GM23338 (cell line): ENCODE results near the gene SLC35B1. TPM values are rescaled to one million over a fixed set of nuclear protein-coding genes. Genes with fewer than 3 reads are reported as not detected.

Experiments used
- ATAC-seq: fragments of 200-7000 bp; cut with Tn5 transposase; 3 replicates; pipeline ENCODE4 v1.9.1; 2020
- DNase-seq: peaks from one replicate; pipeline ENCODE4 v3.0.0-alpha.2; 2015; ENCODE audit warnings: low spot score
- H2AFZ ChIP-seq: fragments of 200-600 bp; sonication (generic); 2 replicates; pipeline ENCODE4 v1.8.0; 2016; ENCODE audit warnings: antibody characterized with exemption, mild to moderate bottlenecking, moderate library complexity
- H3F3A ChIP-seq: fragments of 200-600 bp; sonication (generic); replicated peaks from 2 replicates; pipeline ENCODE4 v1.8.0; 2017; ENCODE audit warnings: antibody characterized with exemption, mixed run types, low read depth
- H3K27ac ChIP-seq: fragments of 200-600 bp; sonication (generic); 2 replicates; pipeline ENCODE4 v1.6.1; 2016; ENCODE audit warnings: low read depth
- H3K27me3 ChIP-seq: fragments of 200-600 bp; sonication (generic); 2 replicates; pipeline ENCODE4 v1.8.0; 2016; ENCODE audit warnings: mild to moderate bottlenecking, mixed run types, moderate library complexity; ENCODE audit not compliant: insufficient read depth
- H3K36me3 ChIP-seq: fragments of 200-600 bp; sonication (generic); 2 replicates; pipeline ENCODE4 v1.8.0; 2016; ENCODE audit warnings: mild to moderate bottlenecking; ENCODE audit not compliant: insufficient read depth
- H3K4me1 ChIP-seq: fragments of 200-600 bp; sonication (generic); 2 replicates; pipeline ENCODE4 v1.8.0; 2016; ENCODE audit warnings: mild to moderate bottlenecking, moderate library complexity; ENCODE audit not compliant: insufficient read depth
- H3K4me2 ChIP-seq: fragments of 200-600 bp; sonication (generic); 2 replicates; pipeline ENCODE4 v1.7.1; 2017; ENCODE audit warnings: mixed run types
- H3K4me3 ChIP-seq: fragments of 200-600 bp; sonication (generic); 2 replicates; pipeline ENCODE4 v1.6.1; 2016; ENCODE audit warnings: mixed run types
- H3K79me2 ChIP-seq: fragments of 200-600 bp; sonication (generic); replicated peaks from 2 replicates; pipeline ENCODE4 v1.8.0; 2017; ENCODE audit warnings: mild to moderate bottlenecking; ENCODE audit not compliant: insufficient read depth
- H3K9me2 ChIP-seq: fragments of 200-600 bp; sonication (generic); 2 replicates; pipeline ENCODE4 v1.8.0; 2017; ENCODE audit not compliant: insufficient read depth
- H4K20me1 ChIP-seq: fragments of 200-600 bp; sonication (generic); replicated peaks from 2 replicates; pipeline ENCODE4 v1.8.0; 2017; ENCODE audit warnings: mild to moderate bottlenecking; ENCODE audit not compliant: insufficient read depth
- H3K27ac Mint-ChIP-seq: 2 replicates; pipeline ENCODE4 v1.8.0; 2020; ENCODE audit warnings: inconsistent platforms, mild to moderate bottlenecking, moderate library complexity, mixed read lengths
- H3K27me3 Mint-ChIP-seq: 3 replicates; pipeline ENCODE4 v1.8.0; 2022; ENCODE audit warnings: low read depth, mild to moderate bottlenecking, moderate library complexity, mixed read lengths, inconsistent platforms; ENCODE audit not compliant: insufficient read depth, poor library complexity
- H3K36me3 Mint-ChIP-seq: 3 replicates; pipeline ENCODE4 v1.8.0; 2021; ENCODE audit warnings: low read depth, mild to moderate bottlenecking, inconsistent platforms, moderate library complexity, mixed read lengths
- H3K4me1 Mint-ChIP-seq: 3 replicates; pipeline ENCODE4 v1.8.0; 2020; ENCODE audit warnings: mild to moderate bottlenecking, inconsistent platforms, mixed read lengths
- H3K4me3 Mint-ChIP-seq: 3 replicates; pipeline ENCODE4 v1.8.0; 2021; ENCODE audit warnings: moderate library complexity, mild to moderate bottlenecking, inconsistent platforms, mixed read lengths
- H3K9me3 Mint-ChIP-seq: 3 replicates; pipeline ENCODE4 v1.8.0; 2020; ENCODE audit warnings: moderate library complexity, mild to moderate bottlenecking, inconsistent platforms, mixed read lengths
- EZH2 ChIP-seq: fragments of 200-600 bp; sonication (generic); IDR thresholded peaks from one replicate; pipeline ENCODE4 v1.8.0; 2017; ENCODE audit warnings: antibody characterized with exemption, mild to moderate bottlenecking, low read depth; ENCODE audit not compliant: unreplicated experiment
- EZH2phosphoT487 ChIP-seq: fragments of 200-600 bp; sonication (generic); IDR thresholded peaks from one replicate; pipeline ENCODE4 v1.8.1; 2018; ENCODE audit warnings: antibody characterized with exemption; ENCODE audit not compliant: unreplicated experiment
- NANOG ChIP-seq: IDR thresholded peaks from 2 replicates; pipeline ENCODE4 v1.6.1; 2016; ENCODE audit warnings: antibody characterized with exemption, borderline replicate concordance
- POLR2AphosphoS5 ChIP-seq: IDR thresholded peaks from 2 replicates; pipeline ENCODE4 v1.6.1; 2016; ENCODE audit warnings: antibody characterized with exemption, low read depth
- STAT1 ChIP-seq: IDR thresholded peaks from one replicate; pipeline ENCODE4 v1.6.1; 2016; ENCODE audit warnings: antibody characterized with exemption; ENCODE audit not compliant: unreplicated experiment
- ZNF331 ChIP-seq: fragments of 250-450 bp; sonication (Bioruptor Pico); IDR thresholded peaks from 2 replicates; pipeline ENCODE4 v1.5.0; 2020; ENCODE audit warnings: low read depth, mild to moderate bottlenecking, moderate library complexity
- polyA plus RNA-seq: library from polyadenylated mRNA; unstranded; fragments of >200 nt; fragmentation: Nextera tagmentation; extraction: Ambion mirVana; gene quantifications from 2 replicates; pipeline ENCODE4 v1.2.1, GENCODE V29; 2016
- total RNA-seq: library from RNA; depleted of rRNA; stranded (reverse); fragments of >200 nt; shearing (Covaris generic); gene quantifications from 2 replicates; pipeline ENCODE4 v1.2.3, GENCODE V29; 2014
- TF ChIP-seq, protein P1 (sequence below): fragments of 250-450 bp; sonication (Bioruptor Pico); IDR thresholded peaks from 2 replicates; pipeline ENCODE4 v1.5.0; 2020; ENCODE audit warnings: mild to moderate bottlenecking, moderate library complexity
- TF ChIP-seq, protein P2 (sequence below): IDR thresholded peaks from one replicate; pipeline ENCODE4 v1.6.1; 2018; ENCODE audit warnings: antibody characterized with exemption; ENCODE audit not compliant: unreplicated experiment
- TF ChIP-seq, protein P3 (sequence below), 2 experiments: fragments of 200-600 bp in 1 of 2; sonication (generic) in 1 of 2; conservative IDR thresholded peaks; 2 replicates each; pipeline versions ENCODE4 v1.5.1 to v1.6.1; 2016 to 2017; ENCODE audit warnings: antibody characterized with exemption in 2 of 2, low read depth in 2 of 2, mild to moderate bottlenecking in 2 of 2, moderate library complexity in 1 of 2
- TF ChIP-seq, protein P4 (sequence below): IDR thresholded peaks from 2 replicates; pipeline ENCODE4 v1.6.1; 2016; ENCODE audit warnings: antibody characterized with exemption

Gene SLC35B1
- total and polyA plus RNA-seq, 2 experiments from 2014 or later, result 56.7 to 58.9 TPM

DNA sequence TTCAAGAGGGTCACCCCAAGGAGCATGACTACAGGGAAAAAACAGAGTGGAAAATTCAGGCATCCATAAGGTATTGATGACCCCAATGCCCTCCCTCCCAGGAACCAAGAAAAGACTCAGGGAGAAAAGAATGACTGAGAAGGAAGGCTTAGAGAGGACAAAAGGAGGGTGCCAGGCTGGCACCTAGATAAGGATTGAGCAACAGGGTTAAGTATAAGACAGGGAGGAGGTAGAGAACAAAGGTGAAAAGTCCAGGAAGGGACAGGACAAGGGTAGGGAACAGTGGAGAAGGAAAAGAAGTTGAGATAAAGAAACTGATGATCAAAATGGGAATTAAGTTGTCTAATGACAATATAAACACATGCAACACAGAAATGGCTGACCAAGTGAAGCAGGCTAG, 2.5 kb downstream of the SLC35B1 start:
- peaks cover 3% of the 10 kb centered on the region; the same call in 1 of the 2 replicates for H3K4me1 ChIP-seq
- Mint-ChIP-seq H3K4me3 (peak overlapping the region; percentile 23; the same call in 2 of the 3 replicates), H3K36me3 (peaks cover 52% of the 10 kb centered on the region), H3K27ac (no peak overlapping the region), H3K4me1 (peaks cover 16% of the 10 kb centered on the region), H3K9me3 (no peaks in the 10 kb centered on the region), H3K27me3 (peaks cover 8% of the 10 kb centered on the region)
- no peak overlapping the region for H2AFZ ChIP-seq
- no peaks in the 10 kb centered on the region for H3K9me2 ChIP-seq
- H3K79me2 ChIP-seq, result peaks cover 13% of the 10 kb centered on the region
- ATAC-seq (no peak), DNase-seq (no peak)
- H3K4me3 ChIP-seq, result no peak overlapping the region
- no peaks in the 10 kb centered on the region for H4K20me1 ChIP-seq
- H3K27me3 ChIP-seq, result no peaks in the 10 kb centered on the region
- TF ChIP-seq NANOG, result no peak
- no peak for TF ChIP-seq ZNF331
- TF ChIP-seq, protein P1, sequence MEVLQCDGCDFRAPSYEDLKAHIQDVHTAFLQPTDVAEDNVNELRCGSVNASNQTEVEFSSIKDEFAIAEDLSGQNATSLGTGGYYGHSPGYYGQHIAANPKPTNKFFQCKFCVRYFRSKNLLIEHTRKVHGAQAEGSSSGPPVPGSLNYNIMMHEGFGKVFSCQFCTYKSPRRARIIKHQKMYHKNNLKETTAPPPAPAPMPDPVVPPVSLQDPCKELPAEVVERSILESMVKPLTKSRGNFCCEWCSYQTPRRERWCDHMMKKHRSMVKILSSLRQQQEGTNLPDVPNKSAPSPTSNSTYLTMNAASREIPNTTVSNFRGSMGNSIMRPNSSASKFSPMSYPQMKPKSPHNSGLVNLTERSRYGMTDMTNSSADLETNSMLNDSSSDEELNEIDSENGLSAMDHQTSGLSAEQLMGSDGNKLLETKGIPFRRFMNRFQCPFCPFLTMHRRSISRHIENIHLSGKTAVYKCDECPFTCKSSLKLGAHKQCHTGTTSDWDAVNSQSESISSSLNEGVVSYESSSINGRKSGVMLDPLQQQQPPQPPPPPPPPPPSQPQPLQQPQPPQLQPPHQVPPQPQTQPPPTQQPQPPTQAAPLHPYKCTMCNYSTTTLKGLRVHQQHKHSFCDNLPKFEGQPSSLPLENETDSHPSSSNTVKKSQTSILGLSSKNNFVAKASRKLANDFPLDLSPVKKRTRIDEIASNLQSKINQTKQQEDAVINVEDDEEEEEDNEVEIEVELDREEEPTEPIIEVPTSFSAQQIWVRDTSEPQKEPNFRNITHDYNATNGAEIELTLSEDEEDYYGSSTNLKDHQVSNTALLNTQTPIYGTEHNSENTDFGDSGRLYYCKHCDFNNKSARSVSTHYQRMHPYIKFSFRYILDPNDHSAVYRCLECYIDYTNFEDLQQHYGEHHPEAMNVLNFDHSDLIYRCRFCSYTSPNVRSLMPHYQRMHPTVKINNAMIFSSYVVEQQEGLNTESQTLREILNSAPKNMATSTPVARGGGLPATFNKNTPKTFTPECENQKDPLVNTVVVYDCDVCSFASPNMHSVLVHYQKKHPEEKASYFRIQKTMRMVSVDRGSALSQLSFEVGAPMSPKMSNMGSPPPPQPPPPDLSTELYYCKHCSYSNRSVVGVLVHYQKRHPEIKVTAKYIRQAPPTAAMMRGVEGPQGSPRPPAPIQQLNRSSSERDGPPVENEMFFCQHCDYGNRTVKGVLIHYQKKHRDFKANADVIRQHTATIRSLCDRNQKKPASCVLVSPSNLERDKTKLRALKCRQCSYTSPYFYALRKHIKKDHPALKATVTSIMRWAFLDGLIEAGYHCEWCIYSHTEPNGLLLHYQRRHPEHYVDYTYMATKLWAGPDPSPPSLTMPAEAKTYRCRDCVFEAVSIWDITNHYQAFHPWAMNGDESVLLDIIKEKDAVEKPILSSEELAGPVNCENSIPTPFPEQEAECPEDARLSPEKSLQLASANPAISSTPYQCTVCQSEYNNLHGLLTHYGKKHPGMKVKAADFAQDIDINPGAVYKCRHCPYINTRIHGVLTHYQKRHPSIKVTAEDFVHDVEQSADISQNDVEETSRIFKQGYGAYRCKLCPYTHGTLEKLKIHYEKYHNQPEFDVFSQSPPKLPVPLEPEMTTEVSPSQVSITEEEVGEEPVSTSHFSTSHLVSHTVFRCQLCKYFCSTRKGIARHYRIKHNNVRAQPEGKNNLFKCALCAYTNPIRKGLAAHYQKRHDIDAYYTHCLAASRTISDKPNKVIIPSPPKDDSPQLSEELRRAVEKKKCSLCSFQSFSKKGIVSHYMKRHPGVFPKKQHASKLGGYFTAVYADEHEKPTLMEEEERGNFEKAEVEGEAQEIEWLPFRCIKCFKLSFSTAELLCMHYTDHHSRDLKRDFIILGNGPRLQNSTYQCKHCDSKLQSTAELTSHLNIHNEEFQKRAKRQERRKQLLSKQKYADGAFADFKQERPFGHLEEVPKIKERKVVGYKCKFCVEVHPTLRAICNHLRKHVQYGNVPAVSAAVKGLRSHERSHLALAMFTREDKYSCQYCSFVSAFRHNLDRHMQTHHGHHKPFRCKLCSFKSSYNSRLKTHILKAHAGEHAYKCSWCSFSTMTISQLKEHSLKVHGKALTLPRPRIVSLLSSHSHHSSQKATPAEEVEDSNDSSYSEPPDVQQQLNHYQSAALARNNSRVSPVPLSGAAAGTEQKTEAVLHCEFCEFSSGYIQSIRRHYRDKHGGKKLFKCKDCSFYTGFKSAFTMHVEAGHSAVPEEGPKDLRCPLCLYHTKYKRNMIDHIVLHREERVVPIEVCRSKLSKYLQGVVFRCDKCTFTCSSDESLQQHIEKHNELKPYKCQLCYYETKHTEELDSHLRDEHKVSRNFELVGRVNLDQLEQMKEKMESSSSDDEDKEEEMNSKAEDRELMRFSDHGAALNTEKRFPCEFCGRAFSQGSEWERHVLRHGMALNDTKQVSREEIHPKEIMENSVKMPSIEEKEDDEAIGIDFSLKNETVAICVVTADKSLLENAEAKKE (CRISPR knock-in tag), result no peak
- TF ChIP-seq EZH2, result no peak
- no peak for TF ChIP-seq STAT1
- TF ChIP-seq EZH2phosphoT487, result no peak
- TF ChIP-seq, protein P2, sequence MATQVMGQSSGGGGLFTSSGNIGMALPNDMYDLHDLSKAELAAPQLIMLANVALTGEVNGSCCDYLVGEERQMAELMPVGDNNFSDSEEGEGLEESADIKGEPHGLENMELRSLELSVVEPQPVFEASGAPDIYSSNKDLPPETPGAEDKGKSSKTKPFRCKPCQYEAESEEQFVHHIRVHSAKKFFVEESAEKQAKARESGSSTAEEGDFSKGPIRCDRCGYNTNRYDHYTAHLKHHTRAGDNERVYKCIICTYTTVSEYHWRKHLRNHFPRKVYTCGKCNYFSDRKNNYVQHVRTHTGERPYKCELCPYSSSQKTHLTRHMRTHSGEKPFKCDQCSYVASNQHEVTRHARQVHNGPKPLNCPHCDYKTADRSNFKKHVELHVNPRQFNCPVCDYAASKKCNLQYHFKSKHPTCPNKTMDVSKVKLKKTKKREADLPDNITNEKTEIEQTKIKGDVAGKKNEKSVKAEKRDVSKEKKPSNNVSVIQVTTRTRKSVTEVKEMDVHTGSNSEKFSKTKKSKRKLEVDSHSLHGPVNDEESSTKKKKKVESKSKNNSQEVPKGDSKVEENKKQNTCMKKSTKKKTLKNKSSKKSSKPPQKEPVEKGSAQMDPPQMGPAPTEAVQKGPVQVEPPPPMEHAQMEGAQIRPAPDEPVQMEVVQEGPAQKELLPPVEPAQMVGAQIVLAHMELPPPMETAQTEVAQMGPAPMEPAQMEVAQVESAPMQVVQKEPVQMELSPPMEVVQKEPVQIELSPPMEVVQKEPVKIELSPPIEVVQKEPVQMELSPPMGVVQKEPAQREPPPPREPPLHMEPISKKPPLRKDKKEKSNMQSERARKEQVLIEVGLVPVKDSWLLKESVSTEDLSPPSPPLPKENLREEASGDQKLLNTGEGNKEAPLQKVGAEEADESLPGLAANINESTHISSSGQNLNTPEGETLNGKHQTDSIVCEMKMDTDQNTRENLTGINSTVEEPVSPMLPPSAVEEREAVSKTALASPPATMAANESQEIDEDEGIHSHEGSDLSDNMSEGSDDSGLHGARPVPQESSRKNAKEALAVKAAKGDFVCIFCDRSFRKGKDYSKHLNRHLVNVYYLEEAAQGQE, result no peak
- TF ChIP-seq, protein P3, sequence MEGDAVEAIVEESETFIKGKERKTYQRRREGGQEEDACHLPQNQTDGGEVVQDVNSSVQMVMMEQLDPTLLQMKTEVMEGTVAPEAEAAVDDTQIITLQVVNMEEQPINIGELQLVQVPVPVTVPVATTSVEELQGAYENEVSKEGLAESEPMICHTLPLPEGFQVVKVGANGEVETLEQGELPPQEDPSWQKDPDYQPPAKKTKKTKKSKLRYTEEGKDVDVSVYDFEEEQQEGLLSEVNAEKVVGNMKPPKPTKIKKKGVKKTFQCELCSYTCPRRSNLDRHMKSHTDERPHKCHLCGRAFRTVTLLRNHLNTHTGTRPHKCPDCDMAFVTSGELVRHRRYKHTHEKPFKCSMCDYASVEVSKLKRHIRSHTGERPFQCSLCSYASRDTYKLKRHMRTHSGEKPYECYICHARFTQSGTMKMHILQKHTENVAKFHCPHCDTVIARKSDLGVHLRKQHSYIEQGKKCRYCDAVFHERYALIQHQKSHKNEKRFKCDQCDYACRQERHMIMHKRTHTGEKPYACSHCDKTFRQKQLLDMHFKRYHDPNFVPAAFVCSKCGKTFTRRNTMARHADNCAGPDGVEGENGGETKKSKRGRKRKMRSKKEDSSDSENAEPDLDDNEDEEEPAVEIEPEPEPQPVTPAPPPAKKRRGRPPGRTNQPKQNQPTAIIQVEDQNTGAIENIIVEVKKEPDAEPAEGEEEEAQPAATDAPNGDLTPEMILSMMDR (conservative IDR thresholded peaks at IDR 0.05; ENCODE audit: low read depth in 2 of 2), result no peak
- TF ChIP-seq POLR2AphosphoS5, result no peak
- TF ChIP-seq, protein P4, sequence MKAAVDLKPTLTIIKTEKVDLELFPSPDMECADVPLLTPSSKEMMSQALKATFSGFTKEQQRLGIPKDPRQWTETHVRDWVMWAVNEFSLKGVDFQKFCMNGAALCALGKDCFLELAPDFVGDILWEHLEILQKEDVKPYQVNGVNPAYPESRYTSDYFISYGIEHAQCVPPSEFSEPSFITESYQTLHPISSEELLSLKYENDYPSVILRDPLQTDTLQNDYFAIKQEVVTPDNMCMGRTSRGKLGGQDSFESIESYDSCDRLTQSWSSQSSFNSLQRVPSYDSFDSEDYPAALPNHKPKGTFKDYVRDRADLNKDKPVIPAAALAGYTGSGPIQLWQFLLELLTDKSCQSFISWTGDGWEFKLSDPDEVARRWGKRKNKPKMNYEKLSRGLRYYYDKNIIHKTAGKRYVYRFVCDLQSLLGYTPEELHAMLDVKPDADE, result no peak
- H3K27ac ChIP-seq, result no peak overlapping the region
- peaks cover 14% of the 10 kb centered on the region; the same call in 1 of the 2 replicates for H3F3A ChIP-seq
- peaks cover 28% of the 10 kb centered on the region for H3K36me3 ChIP-seq
- H3K4me2 ChIP-seq, result no peak overlapping the region
